ENCODE measurements around the gene CRYBB1. TPM values are rescaled to one million over a fixed set of nuclear protein-coding genes. Genes with fewer than 3 reads are reported as not detected.

CRYBB1 gene
- total and polyA plus RNA-seq, 5 donors from 2014 or later: not detected

- H3K36me3 ChIP-seq (ENCODE audit: control insufficient read depth, insufficient read depth, low read length): no peaks in the 10 kb centered on the region
- no peak overlapping the region for H3K4me3 ChIP-seq (ENCODE audit: low read depth, low read length)
- H3K4me3 Mint-ChIP-seq: peak overlapping the region in 1 of 4 donors; percentile 61
- H3K9me3 Mint-ChIP-seq: peaks cover 0 to 1% (median 0%) of the 10 kb centered on the region in 7 donors
- H3K27me3 Mint-ChIP-seq: no peaks in the 10 kb centered on the region
- H3K27ac Mint-ChIP-seq: no peak overlapping the region
- H3K4me1 ChIP-seq (ENCODE audit: control insufficient read depth, insufficient read depth, low read length, poor library complexity, severe bottlenecking): peaks cover 11% of the 10 kb centered on the region
- H3K4me1 Mint-ChIP-seq: peaks cover 0 to 19% (median 5%) of the 10 kb centered on the region in 4 donors
- H3K27me3 ChIP-seq (ENCODE audit: control insufficient read depth, insufficient read depth, low read length): no peaks in the 10 kb centered on the region
- ATAC-seq (ENCODE audit: low read depth in 2 of 2) (no peak), DNase-seq (no peak)
- H3K36me3 Mint-ChIP-seq: no peaks in the 10 kb centered on the region
- H3K27ac ChIP-seq (ENCODE audit: insufficient read depth, low read length, poor library complexity, severe bottlenecking): no peak overlapping the region
- H3K9me3 ChIP-seq (ENCODE audit: control insufficient read depth in 2 of 2, low read length in 2 of 2): no peaks in the 10 kb centered on the region
These were observed 6.8 kb downstream of the CRYBB1 start for GRCh38 chr22:26610996-26611395.

DNA sequence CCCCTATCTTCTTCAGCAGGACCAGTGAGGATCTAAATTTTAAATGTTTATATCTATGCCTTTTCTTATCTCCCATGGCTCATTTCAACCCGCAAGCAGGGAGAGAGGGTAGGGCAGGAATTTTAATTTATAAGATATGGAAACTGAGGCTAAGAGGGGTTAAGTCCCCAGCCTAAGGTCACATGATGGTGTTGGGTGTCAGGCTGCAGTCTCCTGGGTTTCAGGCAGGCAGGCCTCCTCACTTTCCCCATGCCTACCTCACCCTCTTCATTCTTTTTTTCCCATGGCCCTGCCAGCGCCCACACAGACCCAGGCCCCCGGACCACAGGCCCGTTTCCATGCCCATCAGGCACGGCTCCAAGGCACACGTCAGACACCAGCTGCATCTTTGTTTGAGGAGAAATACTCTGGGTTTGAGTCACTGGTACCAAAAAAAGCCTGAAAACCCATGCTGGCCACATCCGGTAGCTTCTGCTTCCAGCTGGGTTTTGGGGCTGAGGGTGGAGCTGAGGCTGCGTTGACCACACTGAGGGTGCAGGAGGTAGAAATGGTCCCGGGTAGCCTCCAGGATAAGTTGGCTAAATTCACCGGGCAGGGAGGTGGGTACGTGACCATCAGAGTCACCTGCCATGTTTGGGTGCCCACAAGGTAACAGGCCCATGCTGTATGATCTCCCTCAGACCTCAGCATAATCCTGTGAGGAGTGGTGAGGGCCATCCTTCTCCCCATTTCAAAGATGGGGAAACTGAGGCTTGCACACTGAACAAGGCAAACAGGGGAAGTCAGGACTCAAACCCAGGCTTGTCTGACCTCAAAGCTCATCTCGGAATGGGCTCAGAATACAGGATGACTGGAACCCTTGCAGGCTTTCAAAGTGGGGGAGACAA lies 7.5 kb downstream of the CRYBB1 start:
- Mint-ChIP-seq H3K36me3 (no peaks in the 10 kb centered on the region), H3K4me1 (peaks cover 0 to 19% (median 5%) of the 10 kb centered on the region in 4 donors), H3K4me3 (peak overlapping the region in 2 of 4 donors; percentile 61 to 71), H3K27me3 (no peaks in the 10 kb centered on the region), H3K9me3 (peaks cover 0 to 1% (median 0%) of the 10 kb centered on the region in 7 donors), H3K27ac (peak overlapping the region in 2 of 3 donors; percentile 12 to 67)
- Histone ChIP-seq H3K27ac (ENCODE audit: insufficient read depth, low read length, poor library complexity, severe bottlenecking) (no peak overlapping the region), H3K36me3 (ENCODE audit: control insufficient read depth, insufficient read depth, low read length) (no peaks in the 10 kb centered on the region), H3K9me3 (ENCODE audit: control insufficient read depth in 2 of 2, low read length in 2 of 2) (no peaks in the 10 kb centered on the region), H3K4me3 (ENCODE audit: low read depth, low read length) (no peak overlapping the region), H3K4me1 (ENCODE audit: control insufficient read depth, insufficient read depth, low read length, poor library complexity, severe bottlenecking) (peaks cover 11% of the 10 kb centered on the region), H3K27me3 (ENCODE audit: control insufficient read depth, insufficient read depth, low read length) (no peaks in the 10 kb centered on the region)
- ATAC-seq (ENCODE audit: low read depth in 2 of 2) (peak; percentile 52 to 59), DNase-seq (peak in 2 of 3 donors; percentile 22 to 72)

- DNase-seq (no peak), ATAC-seq (ENCODE audit: low read depth in 2 of 2) (no peak)
- Mint-ChIP-seq H3K9me3 (peaks cover 0 to 1% (median 0%) of the 10 kb centered on the region in 7 donors), H3K27ac (no peak overlapping the region), H3K27me3 (no peaks in the 10 kb centered on the region), H3K36me3 (no peaks in the 10 kb centered on the region), H3K4me1 (peaks cover 0 to 17% (median 5%) of the 10 kb centered on the region in 4 donors), H3K4me3 (no peak overlapping the region)
- H3K4me3 ChIP-seq (ENCODE audit: low read depth, low read length): no peak overlapping the region
- no peak overlapping the region for H3K27ac ChIP-seq (ENCODE audit: insufficient read depth, low read length, poor library complexity, severe bottlenecking)
- H3K9me3 ChIP-seq (ENCODE audit: control insufficient read depth in 2 of 2, low read length in 2 of 2): no peaks in the 10 kb centered on the region
- no peaks in the 10 kb centered on the region for H3K36me3 ChIP-seq (ENCODE audit: control insufficient read depth, insufficient read depth, low read length)
- H3K27me3 ChIP-seq (ENCODE audit: control insufficient read depth, insufficient read depth, low read length): no peaks in the 10 kb centered on the region
- peaks cover 11% of the 10 kb centered on the region for H3K4me1 ChIP-seq (ENCODE audit: control insufficient read depth, insufficient read depth, low read length, poor library complexity, severe bottlenecking)
These were observed 8.5 kb downstream of the CRYBB1 start for GRCh38 chr22:26609287-26609686.

DNA sequence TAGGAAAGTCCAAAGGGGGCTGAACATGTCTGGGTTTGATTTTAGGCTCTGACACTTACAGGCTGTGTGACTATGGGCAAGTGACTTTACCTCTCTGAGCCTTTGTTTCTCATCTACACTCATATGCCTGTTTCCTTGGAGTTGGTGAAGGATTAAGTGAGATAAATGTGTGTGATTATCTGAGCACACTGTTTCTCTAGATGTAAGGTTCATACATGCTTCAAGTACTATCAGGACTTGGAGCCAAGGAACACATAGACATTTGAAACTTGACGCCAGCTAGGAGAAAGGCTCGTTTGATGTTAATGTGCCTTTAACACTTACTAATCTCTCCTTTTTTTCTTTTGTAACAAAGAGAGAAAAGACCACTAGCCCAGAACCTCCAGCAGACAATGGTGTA lies 9.7 kb downstream of the CRYBB1 start:
- H3K4me1 Mint-ChIP-seq: peaks cover 0 to 19% (median 5%) of the 10 kb centered on the region in 4 donors
- Histone ChIP-seq H3K27me3 (ENCODE audit: control insufficient read depth, insufficient read depth, low read length) (no peaks in the 10 kb centered on the region), H3K9me3 (ENCODE audit: control insufficient read depth in 2 of 2, low read length in 2 of 2) (no peaks in the 10 kb centered on the region), H3K4me1 (ENCODE audit: control insufficient read depth, insufficient read depth, low read length, poor library complexity, severe bottlenecking) (peaks cover 11% of the 10 kb centered on the region), H3K27ac (ENCODE audit: insufficient read depth, low read length, poor library complexity, severe bottlenecking) (no peak overlapping the region), H3K36me3 (ENCODE audit: control insufficient read depth, insufficient read depth, low read length) (no peaks in the 10 kb centered on the region), H3K4me3 (ENCODE audit: low read depth, low read length) (no peak overlapping the region)
- ATAC-seq (ENCODE audit: low read depth in 2 of 2) (no peak), DNase-seq (no peak)
- H3K36me3 Mint-ChIP-seq: no peaks in the 10 kb centered on the region
- no peaks in the 10 kb centered on the region for H3K27me3 Mint-ChIP-seq
- H3K9me3 Mint-ChIP-seq: peaks cover 0 to 4% (median 0%) of the 10 kb centered on the region in 7 donors
- H3K27ac Mint-ChIP-seq: no peak overlapping the region
- H3K4me3 Mint-ChIP-seq: no peak overlapping the region

GRCh38 chr22:26606611-26607010 lies 11.2 kb downstream of the CRYBB1 start:
- ATAC-seq (ENCODE audit: low read depth in 2 of 2) (no peak), DNase-seq (no peak)
- Mint-ChIP-seq H3K4me1 (peaks cover 0 to 19% (median 5%) of the 10 kb centered on the region in 4 donors), H3K27ac (no peak overlapping the region), H3K36me3 (no peaks in the 10 kb centered on the region), H3K4me3 (no peak overlapping the region), H3K27me3 (no peaks in the 10 kb centered on the region), H3K9me3 (peaks cover 0 to 4% (median 0%) of the 10 kb centered on the region in 7 donors)
- Histone ChIP-seq H3K27ac (ENCODE audit: insufficient read depth, low read length, poor library complexity, severe bottlenecking) (no peak overlapping the region), H3K36me3 (ENCODE audit: control insufficient read depth, insufficient read depth, low read length) (no peaks in the 10 kb centered on the region), H3K4me3 (ENCODE audit: low read depth, low read length) (no peak overlapping the region), H3K4me1 (ENCODE audit: control insufficient read depth, insufficient read depth, low read length, poor library complexity, severe bottlenecking) (peaks cover 11% of the 10 kb centered on the region), H3K27me3 (ENCODE audit: control insufficient read depth, insufficient read depth, low read length) (no peaks in the 10 kb centered on the region), H3K9me3 (ENCODE audit: control insufficient read depth in 2 of 2, low read length in 2 of 2) (no peaks in the 10 kb centered on the region)

DNA sequence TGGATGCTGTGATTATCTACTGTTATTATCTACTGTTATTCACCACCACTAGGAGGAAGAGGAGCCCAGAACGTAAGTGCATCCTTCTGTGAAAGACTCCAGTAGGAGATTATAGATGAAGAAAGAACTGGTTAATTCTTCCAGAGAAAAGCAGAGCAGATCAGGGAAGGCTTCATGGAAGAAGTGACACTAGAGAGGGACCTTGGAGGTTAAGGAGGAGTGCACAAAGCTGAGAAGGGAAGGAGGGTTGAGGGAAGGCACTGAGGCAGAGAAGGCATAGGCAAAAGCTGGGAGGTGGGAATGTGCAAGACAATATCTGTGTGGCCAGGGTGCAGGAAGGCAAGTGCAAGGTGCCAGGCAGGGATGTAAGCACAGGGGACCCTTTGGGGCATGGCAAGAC lies 13.5 kb downstream of the CRYBB1 start:
- Mint-ChIP-seq H3K9me3 (peaks cover 0 to 4% (median 0%) of the 10 kb centered on the region in 7 donors), H3K27ac (peak overlapping the region in 1 of 3 donors; percentile 31), H3K4me1 (peaks cover 0 to 5% (median 0%) of the 10 kb centered on the region in 4 donors), H3K36me3 (no peaks in the 10 kb centered on the region), H3K27me3 (no peaks in the 10 kb centered on the region), H3K4me3 (no peak overlapping the region)
- Histone ChIP-seq H3K4me3 (ENCODE audit: low read depth, low read length) (no peak overlapping the region), H3K9me3 (ENCODE audit: control insufficient read depth in 2 of 2, low read length in 2 of 2) (no peaks in the 10 kb centered on the region), H3K27ac (ENCODE audit: insufficient read depth, low read length, poor library complexity, severe bottlenecking) (no peak overlapping the region), H3K4me1 (ENCODE audit: control insufficient read depth, insufficient read depth, low read length, poor library complexity, severe bottlenecking) (no peaks in the 10 kb centered on the region), H3K36me3 (ENCODE audit: control insufficient read depth, insufficient read depth, low read length) (no peaks in the 10 kb centered on the region), H3K27me3 (ENCODE audit: control insufficient read depth, insufficient read depth, low read length) (no peaks in the 10 kb centered on the region)
- ATAC-seq (ENCODE audit: low read depth in 2 of 2): no peak
- no peak for DNase-seq

- Histone ChIP-seq H3K27me3 (ENCODE audit: control insufficient read depth, insufficient read depth, low read length) (no peaks in the 10 kb centered on the region), H3K4me1 (ENCODE audit: control insufficient read depth, insufficient read depth, low read length, poor library complexity, severe bottlenecking) (no peaks in the 10 kb centered on the region), H3K9me3 (ENCODE audit: control insufficient read depth in 2 of 2, low read length in 2 of 2) (no peaks in the 10 kb centered on the region), H3K36me3 (ENCODE audit: control insufficient read depth, insufficient read depth, low read length) (no peaks in the 10 kb centered on the region), H3K27ac (ENCODE audit: insufficient read depth, low read length, poor library complexity, severe bottlenecking) (no peak overlapping the region), H3K4me3 (ENCODE audit: low read depth, low read length) (no peak overlapping the region)
- Mint-ChIP-seq H3K27ac (peak overlapping the region in 1 of 3 donors; percentile 42), H3K4me1 (peaks cover 0 to 5% (median 1%) of the 10 kb centered on the region in 4 donors), H3K4me3 (no peak overlapping the region), H3K36me3 (no peaks in the 10 kb centered on the region), H3K27me3 (no peaks in the 10 kb centered on the region), H3K9me3 (peaks cover 0 to 4% (median 0%) of the 10 kb centered on the region in 7 donors)
- DNase-seq: no peak
- no peak for ATAC-seq (ENCODE audit: low read depth in 2 of 2)
These were observed 15.7 kb downstream of the CRYBB1 start for GRCh38 chr22:26602127-26602526.

Measured in CD4-positive, CD25-positive, alpha-beta regulatory T cell (primary cell).